AG04450 (cell line): ENCODE results near the gene BRI3. TPM values are rescaled to one million over a fixed set of nuclear protein-coding genes. Genes with fewer than 3 reads are reported as not detected.

ENCODE experiments used
- CTCF ChIA-PET: fragments of 300-600, 350-600 bp; formaldehyde crosslinking; extraction: SDS; loops from one replicate; lab custom pipeline; 2022; ENCODE audit warnings: antibody characterized with exemption, inconsistent platforms; lab: Charles Lee
- POLR2A ChIA-PET: fragments of 350-600 bp; formaldehyde crosslinking; extraction: SDS; loops from one replicate; lab custom pipeline; 2021; ENCODE audit warnings: antibody characterized with exemption, inconsistent platforms; lab: Yijun Ruan, JAX
- DNase-seq: peaks from one replicate; pipeline ENCODE4 v3.0.0-alpha.2; 2011; ENCODE audit warnings: low read depth, low spot score
- H3K27ac ChIP-seq: one replicate; pipeline ENCODE4 v1.5.1; 2012; ENCODE audit warnings: low read depth, low read length, control low read depth
- H3K27me3 ChIP-seq: one replicate; pipeline ENCODE4 v1.6.0; 2012; ENCODE audit warnings: low read length; ENCODE audit not compliant: control insufficient read depth, insufficient read depth
- H3K4me3 ChIP-seq: 2 replicates; pipeline ENCODE4 v1.5.1; 2011; ENCODE audit warnings: mild to moderate bottlenecking, low read depth, low read length, control low read depth
- H3K9me3 ChIP-seq: 2 replicates; pipeline ENCODE4 v1.5.1; 2012; ENCODE audit warnings: low read length; ENCODE audit not compliant: control insufficient read depth, insufficient read depth
- polyA plus RNA-seq: library from polyadenylated mRNA; depleted of rRNA; stranded (reverse); fragments of >200 nt; gene quantifications from 2 replicates; pipeline ENCODE4 v1.2.3, GENCODE V29; 2011
- TF ChIP-seq, protein P1 (sequence below): IDR thresholded peaks from 2 replicates; pipeline ENCODE4 v1.5.1; 2011; ENCODE audit warnings: low read depth, low read length, control low read depth, inconsistent platforms

The BRI3 gene
- polyA plus RNA-seq, 1 experiment = 91.9 TPM

DNA sequence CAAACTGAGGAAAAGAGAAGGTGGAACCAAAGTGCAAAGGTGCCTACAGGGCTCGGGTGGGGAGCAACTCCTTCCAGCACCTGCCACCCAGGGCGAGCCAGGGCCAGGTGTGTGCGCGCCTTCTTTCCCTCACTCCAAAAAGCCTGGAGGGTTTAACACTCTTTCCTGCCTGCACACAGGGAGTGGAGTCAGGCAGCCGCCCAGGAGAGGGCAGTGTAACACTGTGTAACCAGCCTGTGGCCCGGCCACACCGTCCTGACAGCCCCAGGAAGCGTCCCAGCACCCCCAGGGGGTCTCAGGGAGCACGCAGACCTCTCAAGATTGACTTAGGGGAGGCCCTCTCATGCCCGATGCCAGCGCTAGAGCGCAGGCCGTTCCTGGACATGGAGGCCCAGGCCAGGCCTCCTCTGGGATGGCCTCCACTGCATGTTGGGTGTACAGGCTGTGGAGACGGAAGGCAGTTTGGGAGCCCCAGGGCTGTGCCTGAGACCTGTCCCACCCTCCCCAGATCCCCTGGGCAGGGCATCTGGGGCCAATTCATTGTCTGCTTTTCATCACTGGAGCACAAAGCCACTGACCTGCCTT lies 13.4 kb downstream of the BRI3 start:
- Histone ChIP-seq H3K27ac (no peak overlapping the region), H3K4me3 (no peak overlapping the region), H3K9me3 (no peaks in the 10 kb centered on the region; the same call in 1 of the 2 replicates), H3K27me3 (no peaks in the 10 kb centered on the region)
- CTCF ChIA-PET = interaction anchor here (0.7 to 2.0 kb wide), 10 partner anchors 9 to 627 kb away, joined by 3 to 7 read pairs (median 4); partner anchors contain the start of gene BAIAP2L1
- POLR2A ChIA-PET = no interaction called here
- no peak for DNase-seq
- TF ChIP-seq, protein P1, sequence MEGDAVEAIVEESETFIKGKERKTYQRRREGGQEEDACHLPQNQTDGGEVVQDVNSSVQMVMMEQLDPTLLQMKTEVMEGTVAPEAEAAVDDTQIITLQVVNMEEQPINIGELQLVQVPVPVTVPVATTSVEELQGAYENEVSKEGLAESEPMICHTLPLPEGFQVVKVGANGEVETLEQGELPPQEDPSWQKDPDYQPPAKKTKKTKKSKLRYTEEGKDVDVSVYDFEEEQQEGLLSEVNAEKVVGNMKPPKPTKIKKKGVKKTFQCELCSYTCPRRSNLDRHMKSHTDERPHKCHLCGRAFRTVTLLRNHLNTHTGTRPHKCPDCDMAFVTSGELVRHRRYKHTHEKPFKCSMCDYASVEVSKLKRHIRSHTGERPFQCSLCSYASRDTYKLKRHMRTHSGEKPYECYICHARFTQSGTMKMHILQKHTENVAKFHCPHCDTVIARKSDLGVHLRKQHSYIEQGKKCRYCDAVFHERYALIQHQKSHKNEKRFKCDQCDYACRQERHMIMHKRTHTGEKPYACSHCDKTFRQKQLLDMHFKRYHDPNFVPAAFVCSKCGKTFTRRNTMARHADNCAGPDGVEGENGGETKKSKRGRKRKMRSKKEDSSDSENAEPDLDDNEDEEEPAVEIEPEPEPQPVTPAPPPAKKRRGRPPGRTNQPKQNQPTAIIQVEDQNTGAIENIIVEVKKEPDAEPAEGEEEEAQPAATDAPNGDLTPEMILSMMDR = peak; percentile 84

DNA sequence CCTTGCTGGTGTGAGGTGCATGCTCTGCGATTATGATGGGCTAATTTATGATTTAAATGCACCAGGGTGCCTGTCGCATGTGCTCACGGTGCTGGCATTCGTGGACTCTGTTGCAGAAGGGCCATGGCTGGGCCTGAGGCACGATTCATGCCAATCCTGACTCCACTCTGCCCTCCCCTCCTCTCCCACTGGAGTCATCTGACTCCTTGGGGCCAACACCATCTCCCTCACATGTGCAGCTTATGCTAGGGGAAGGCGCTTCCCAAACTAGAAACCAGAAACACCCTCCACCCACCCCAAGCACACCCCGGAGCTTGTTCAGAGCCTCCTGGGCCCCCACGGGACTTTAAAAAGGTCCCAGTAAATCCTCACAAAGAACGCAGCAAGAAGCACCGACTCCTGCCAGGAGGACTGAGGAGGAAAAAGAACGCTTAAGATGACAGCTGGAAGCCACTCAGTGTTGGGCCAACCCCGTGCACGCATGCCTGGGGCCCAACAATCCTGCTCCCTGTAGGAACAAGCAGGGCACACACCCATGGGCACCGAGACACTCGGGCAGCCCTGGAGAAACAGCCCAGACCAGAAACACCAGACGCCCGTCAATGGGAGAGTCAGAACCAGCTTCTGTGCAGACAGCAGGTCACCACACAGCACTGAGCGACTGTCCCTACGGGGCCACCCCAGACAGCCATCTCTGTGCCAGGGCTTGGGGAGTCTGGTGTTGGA lies 14.1 kb downstream of the BRI3 start:
- no peaks in the 10 kb centered on the region for H3K27me3 ChIP-seq
- TF ChIP-seq, protein P1 = no peak
- CTCF ChIA-PET = interaction anchor here (2.0 kb wide), 1 partner anchor 111 kb away, joined by 7 read pairs; no protein-coding TSS in a partner anchor
- H3K4me3 ChIP-seq = no peak overlapping the region
- no peaks in the 10 kb centered on the region; the same call in 1 of the 2 replicates for H3K9me3 ChIP-seq
- POLR2A ChIA-PET = no interaction called here
- DNase-seq = no peak
- no peak overlapping the region for H3K27ac ChIP-seq

DNA sequence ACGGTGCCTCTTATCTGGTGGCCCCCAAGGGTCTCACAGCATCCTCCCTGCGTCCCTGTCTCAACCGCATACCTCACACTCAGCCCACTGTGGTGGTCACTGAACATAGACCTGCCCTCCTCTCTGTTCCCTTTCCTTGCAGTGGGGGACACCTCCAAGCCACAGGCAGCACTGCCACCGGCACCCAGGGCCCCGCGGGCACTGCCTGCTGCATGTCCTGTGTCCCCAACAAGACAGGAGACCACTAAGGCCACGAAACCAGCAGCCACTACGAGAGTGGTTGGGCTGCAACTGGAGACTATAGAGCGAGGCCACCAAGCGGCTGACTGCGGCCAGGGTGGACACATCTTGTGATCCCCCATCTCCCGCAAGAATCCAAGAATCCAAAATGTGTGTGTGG lies 15.3 kb downstream of the BRI3 start:
- POLR2A ChIA-PET = no interaction called here
- CTCF ChIA-PET = no interaction called here
- H3K9me3 ChIP-seq = no peaks in the 10 kb centered on the region; the same call in 1 of the 2 replicates
- TF ChIP-seq, protein P1 = no peak
- no peak for DNase-seq
- H3K27me3 ChIP-seq = no peaks in the 10 kb centered on the region
- no peak overlapping the region for H3K27ac ChIP-seq
- H3K4me3 ChIP-seq = no peak overlapping the region

DNA sequence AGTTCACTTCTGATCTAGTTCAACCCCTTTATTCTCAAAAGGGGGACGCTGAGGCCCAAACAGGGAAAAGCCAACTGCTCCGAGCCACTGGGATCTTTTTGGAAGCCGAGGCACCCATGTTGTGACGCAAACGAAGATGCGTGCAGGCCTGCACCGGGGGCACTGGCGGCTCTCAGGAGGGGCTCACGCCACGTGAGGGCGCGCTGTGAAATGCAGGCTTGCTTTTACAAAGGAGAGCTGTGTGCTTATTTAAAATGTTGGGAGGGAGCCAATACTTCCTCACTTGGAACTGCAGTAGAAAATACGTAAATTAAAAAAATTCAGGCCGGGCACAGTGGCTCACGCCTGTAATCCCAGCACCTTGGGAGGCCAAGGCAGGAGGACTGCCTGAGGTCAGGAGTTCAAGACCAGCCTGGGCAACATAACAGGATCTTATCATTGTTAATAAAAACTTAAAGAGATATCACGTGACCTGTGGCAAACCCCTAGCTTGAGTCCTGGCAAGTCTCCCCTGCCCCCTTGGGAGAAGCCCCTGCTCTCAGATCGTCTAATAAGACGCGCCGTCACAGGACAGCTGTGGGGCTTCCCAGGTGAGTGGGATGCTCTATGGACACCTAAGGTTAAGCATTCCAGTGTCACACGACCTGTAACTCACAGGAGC lies 16.3 kb downstream of the BRI3 start:
- POLR2A ChIA-PET = interaction anchor here (0.6 kb wide), 1 partner anchor 43 kb away, joined by 3 read pairs; no protein-coding TSS in a partner anchor
- H3K9me3 ChIP-seq = no peaks in the 10 kb centered on the region; the same call in 1 of the 2 replicates
- CTCF ChIA-PET = interaction anchor here (1.5 kb wide), 1 partner anchor 104 kb away, joined by 5 read pairs; the partner anchor contains the start of gene BAIAP2L1
- TF ChIP-seq, protein P1 = no peak
- H3K4me3 ChIP-seq = no peak overlapping the region
- no peak overlapping the region for H3K27ac ChIP-seq
- H3K27me3 ChIP-seq = no peaks in the 10 kb centered on the region
- no peak for DNase-seq
